Suprapubic skin (tissue), 4 donors: Measurements from ENCODE around the gene PGBD5. TPM values are rescaled to one million over a fixed set of nuclear protein-coding genes. Genes with fewer than 3 reads are reported as not detected.

Experiments
- DNase-seq, 2 donors: peaks; one replicate each; pipeline ENCODE4 v3.0.0-alpha.2; 2019; ENCODE audit warnings: low spot score in 2 of 2
- H3K27ac ChIP-seq: fragments of 200-600 bp; sonication (generic); one replicate; pipeline ENCODE4 v1.5.1; 2019
- H3K27me3 ChIP-seq: fragments of 200-600 bp; sonication (generic); one replicate; pipeline ENCODE4 v1.5.1; 2019
- H3K36me3 ChIP-seq: fragments of 200-600 bp; sonication (generic); one replicate; pipeline ENCODE4 v1.5.1; 2019
- H3K4me1 ChIP-seq: fragments of 200-600 bp; sonication (generic); one replicate; pipeline ENCODE4 v1.5.1; 2019
- H3K4me3 ChIP-seq: fragments of 200-600 bp; sonication (generic); one replicate; pipeline ENCODE4 v1.5.1; 2019; ENCODE audit warnings: mild to moderate bottlenecking
- H3K9me3 ChIP-seq: fragments of 200-600 bp; sonication (generic); one replicate; pipeline ENCODE4 v1.5.1; 2019
- EP300 ChIP-seq: sonication (generic); formaldehyde crosslinking; IDR thresholded peaks from one replicate; pipeline ENCODE4 v1.6.1; 2017; ENCODE audit warnings: antibody characterized with exemption
- POLR2A ChIP-seq, 2 donors: fragments of 450-650 bp; IDR thresholded peaks; one replicate each; pipeline ENCODE4 v1.6.1; 2017; ENCODE audit warnings: antibody characterized with exemption in 2 of 2, mild to moderate bottlenecking in 2 of 2, moderate library complexity in 2 of 2
- POLR2AphosphoS5 ChIP-seq, 3 donors: sonication (generic); formaldehyde crosslinking; IDR thresholded peaks; one replicate each; pipeline ENCODE4 v1.6.1; 2017; ENCODE audit warnings: antibody characterized with exemption in 3 of 3
- WGBS: methylation state at CpG from one replicate; pipeline ENCODE4 v1.1.5; 2018; 5-methylcytosine and 5-hydroxymethylcytosine counted together
- total RNA-seq, 4 donors: library from RNA; depleted of rRNA; stranded (reverse); fragments of >200 nt; gene quantifications; one replicate each; pipeline ENCODE4 v1.1.0, GENCODE V29; 2016
- TF ChIP-seq, protein P1 (sequence below), 2 donors: fragments of 200-600 bp in 1 of 2; fragments of 450-650 bp in 1 of 2; sonication (generic) in 1 of 2; IDR thresholded peaks; one replicate each; pipeline ENCODE4 v1.5.1; 2016 to 2019; ENCODE audit warnings: antibody characterized with exemption in 2 of 2, mild to moderate bottlenecking in 1 of 2, moderate library complexity in 1 of 2

The PGBD5 gene
- total RNA-seq, 4 donors from 2014 or later = 0.16 to 1.4 (median 0.51) TPM

DNA sequence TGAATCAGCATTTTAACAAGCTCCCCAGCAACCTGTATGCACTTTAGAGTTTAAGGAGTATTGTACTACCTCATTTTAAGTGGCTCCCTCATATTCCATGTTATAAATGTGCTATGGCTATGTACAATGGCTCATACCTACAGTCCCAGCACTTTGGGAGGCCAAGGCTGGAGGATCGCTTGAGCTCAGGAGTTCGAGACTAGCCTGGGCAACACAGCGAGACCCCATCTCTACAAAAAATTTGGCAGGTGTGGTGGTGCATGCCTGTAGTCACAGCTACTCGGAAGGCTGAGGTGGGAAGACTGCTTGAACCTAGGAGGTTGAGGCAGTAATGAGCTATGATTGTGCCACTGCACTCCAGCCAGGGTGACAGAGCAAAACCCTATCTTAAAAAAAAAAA is 40.2 kb downstream of the PGBD5 start:
- no peaks in the 10 kb centered on the region for H3K9me3 ChIP-seq
- H3K4me3 ChIP-seq = no peak overlapping the region
- TF ChIP-seq, protein P1, sequence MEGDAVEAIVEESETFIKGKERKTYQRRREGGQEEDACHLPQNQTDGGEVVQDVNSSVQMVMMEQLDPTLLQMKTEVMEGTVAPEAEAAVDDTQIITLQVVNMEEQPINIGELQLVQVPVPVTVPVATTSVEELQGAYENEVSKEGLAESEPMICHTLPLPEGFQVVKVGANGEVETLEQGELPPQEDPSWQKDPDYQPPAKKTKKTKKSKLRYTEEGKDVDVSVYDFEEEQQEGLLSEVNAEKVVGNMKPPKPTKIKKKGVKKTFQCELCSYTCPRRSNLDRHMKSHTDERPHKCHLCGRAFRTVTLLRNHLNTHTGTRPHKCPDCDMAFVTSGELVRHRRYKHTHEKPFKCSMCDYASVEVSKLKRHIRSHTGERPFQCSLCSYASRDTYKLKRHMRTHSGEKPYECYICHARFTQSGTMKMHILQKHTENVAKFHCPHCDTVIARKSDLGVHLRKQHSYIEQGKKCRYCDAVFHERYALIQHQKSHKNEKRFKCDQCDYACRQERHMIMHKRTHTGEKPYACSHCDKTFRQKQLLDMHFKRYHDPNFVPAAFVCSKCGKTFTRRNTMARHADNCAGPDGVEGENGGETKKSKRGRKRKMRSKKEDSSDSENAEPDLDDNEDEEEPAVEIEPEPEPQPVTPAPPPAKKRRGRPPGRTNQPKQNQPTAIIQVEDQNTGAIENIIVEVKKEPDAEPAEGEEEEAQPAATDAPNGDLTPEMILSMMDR (IDR thresholded peaks at IDR 0.05) = no peak
- no peak for TF ChIP-seq POLR2AphosphoS5 (IDR thresholded peaks at IDR 0.05)
- TF ChIP-seq POLR2A (IDR thresholded peaks at IDR 0.05) = no peak
- no peak for TF ChIP-seq EP300
- no peaks in the 10 kb centered on the region for H3K36me3 ChIP-seq
- no peaks in the 10 kb centered on the region for H3K27me3 ChIP-seq
- no peak overlapping the region for H3K27ac ChIP-seq
- DNase-seq = no peak
- WGBS = 98% methylated on average over 4 of the region's 4 CpGs
- H3K4me1 ChIP-seq = no peaks in the 10 kb centered on the region

- Histone ChIP-seq H3K27ac (no peak overlapping the region), H3K4me1 (no peaks in the 10 kb centered on the region), H3K27me3 (no peaks in the 10 kb centered on the region), H3K36me3 (no peaks in the 10 kb centered on the region), H3K9me3 (no peaks in the 10 kb centered on the region), H3K4me3 (no peak overlapping the region)
- WGBS = 83% methylated on average over 2 of the region's 2 CpGs
- TF ChIP-seq, protein P1 (IDR thresholded peaks at IDR 0.05) = no peak
- no peak for TF ChIP-seq EP300
- no peak for TF ChIP-seq POLR2AphosphoS5 (IDR thresholded peaks at IDR 0.05)
- TF ChIP-seq POLR2A (IDR thresholded peaks at IDR 0.05) = no peak
- DNase-seq = no peak
Observed at GRCh38 chr1:230385158-230385450, 41.0 kb downstream of the PGBD5 start.

DNA sequence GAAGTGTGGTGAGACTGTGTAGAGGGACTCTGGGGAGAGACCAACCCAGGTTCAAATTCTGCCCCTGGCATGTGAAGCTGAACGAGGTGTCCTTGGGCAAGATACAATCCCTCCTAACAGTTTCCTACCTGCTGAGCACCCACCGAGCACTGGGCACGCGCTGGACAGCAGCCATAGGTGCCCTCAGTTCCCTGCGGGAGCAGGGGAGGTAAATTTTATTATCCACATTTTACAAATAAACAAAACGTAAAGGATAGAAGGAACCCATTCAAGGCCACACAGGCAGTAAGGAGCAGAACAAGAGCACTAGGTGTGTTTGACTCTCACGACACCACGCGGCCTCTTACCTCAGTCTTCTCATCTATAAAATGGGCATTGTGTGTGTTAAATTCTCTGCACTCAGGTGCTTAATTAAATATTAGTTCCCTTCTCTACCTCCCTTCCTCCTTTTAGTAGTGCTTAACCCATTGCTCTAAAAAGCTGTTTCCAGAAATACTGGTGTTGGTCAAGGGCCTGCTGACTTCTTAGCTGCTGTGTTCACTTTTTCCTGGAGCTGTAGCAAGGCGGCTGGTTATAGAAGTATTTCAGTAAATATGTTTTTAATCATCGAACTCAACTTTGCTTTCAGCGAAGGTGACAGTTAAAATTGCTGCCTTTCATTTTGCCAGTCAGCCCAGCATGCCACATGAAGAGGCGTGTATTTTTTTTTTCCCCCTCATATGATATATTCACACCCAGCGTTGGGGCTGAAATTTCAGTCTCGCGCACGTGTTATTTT is 41.6 kb downstream of the PGBD5 start:
- no peaks in the 10 kb centered on the region for H3K4me1 ChIP-seq
- H3K4me3 ChIP-seq = no peak overlapping the region
- H3K27me3 ChIP-seq = no peaks in the 10 kb centered on the region
- 79% methylated on average over 17 of the region's 17 CpGs for WGBS
- no peak for DNase-seq
- TF ChIP-seq POLR2A (IDR thresholded peaks at IDR 0.05) = no peak
- no peak for TF ChIP-seq EP300
- no peak for TF ChIP-seq POLR2AphosphoS5 (IDR thresholded peaks at IDR 0.05)
- TF ChIP-seq, protein P1 (IDR thresholded peaks at IDR 0.05) = no peak
- H3K9me3 ChIP-seq = no peaks in the 10 kb centered on the region
- no peaks in the 10 kb centered on the region for H3K36me3 ChIP-seq
- no peak overlapping the region for H3K27ac ChIP-seq

GRCh38 chr1:230383425-230383824 is 42.7 kb downstream of the PGBD5 start:
- no peak for DNase-seq
- H3K9me3 ChIP-seq = no peaks in the 10 kb centered on the region
- H3K27ac ChIP-seq = no peak overlapping the region
- TF ChIP-seq POLR2A (IDR thresholded peaks at IDR 0.05) = no peak
- no peak for TF ChIP-seq POLR2AphosphoS5 (IDR thresholded peaks at IDR 0.05)
- no peak for TF ChIP-seq EP300
- TF ChIP-seq, protein P1 (IDR thresholded peaks at IDR 0.05) = no peak
- WGBS = 91% methylated on average over 5 of the region's 5 CpGs
- H3K4me1 ChIP-seq = no peaks in the 10 kb centered on the region
- no peaks in the 10 kb centered on the region for H3K27me3 ChIP-seq
- no peak overlapping the region for H3K4me3 ChIP-seq
- no peaks in the 10 kb centered on the region for H3K36me3 ChIP-seq

DNA sequence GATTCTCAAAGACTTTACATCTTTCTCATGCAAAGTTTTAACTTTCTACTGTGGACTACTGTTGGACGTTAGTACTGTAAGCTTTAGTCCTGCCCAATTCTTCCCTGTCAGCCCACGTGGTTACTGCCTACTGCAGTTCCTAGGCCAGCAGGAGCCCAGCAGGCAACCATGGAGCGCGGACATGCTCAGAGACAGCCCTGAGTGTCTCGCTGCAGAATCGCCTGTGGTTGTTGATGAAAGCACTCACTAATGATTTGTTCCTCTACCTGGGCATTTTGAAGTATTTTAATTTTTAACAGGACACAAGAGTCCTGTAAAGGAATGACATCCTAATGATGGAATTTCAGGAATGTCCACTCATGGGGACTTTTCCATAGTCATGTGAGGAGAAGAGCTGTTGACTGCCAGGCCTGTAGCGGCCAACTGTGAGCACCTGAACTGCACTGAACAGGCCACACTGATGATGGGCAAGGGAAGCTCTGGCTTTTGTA is 44.1 kb downstream of the PGBD5 start:
- Histone ChIP-seq H3K4me3 (no peak overlapping the region), H3K27ac (no peak overlapping the region), H3K4me1 (no peaks in the 10 kb centered on the region), H3K9me3 (no peaks in the 10 kb centered on the region), H3K27me3 (no peaks in the 10 kb centered on the region), H3K36me3 (no peaks in the 10 kb centered on the region)
- TF ChIP-seq EP300 (no peak), POLR2AphosphoS5 (IDR thresholded peaks at IDR 0.05) (no peak), POLR2A (IDR thresholded peaks at IDR 0.05) (no peak)
- TF ChIP-seq, protein P1 (IDR thresholded peaks at IDR 0.05) = no peak
- no peak for DNase-seq
- WGBS = 64% methylated on average over 7 of the region's 7 CpGs
